OCI-LY1 (cell line): Measurements from ENCODE around the gene UBTD1.

Source experiments
- H2AFZ ChIP-seq: fragments of 200-600 bp; sonication (generic), shearing (Covaris generic); 2 replicates; pipeline ENCODE4 v1.6.0; 2014; ENCODE audit warnings: antibody characterized with exemption, mild to moderate bottlenecking, low read length
- H3F3A ChIP-seq: fragments of 200-600 bp; sonication (generic), shearing (Covaris generic); 2 replicates; pipeline ENCODE4 v1.6.0; 2014; ENCODE audit warnings: mild to moderate bottlenecking, antibody characterized with exemption, low read length, moderate library complexity; ENCODE audit not compliant: insufficient read depth
- H3K27ac ChIP-seq: fragments of 200-600 bp; sonication (generic); 2 replicates; pipeline ENCODE4 v1.5.1; 2014; ENCODE audit warnings: low read length, mixed run types, mild to moderate bottlenecking, low read depth; ENCODE audit not compliant: poor library complexity, severe bottlenecking
- H3K27me3 ChIP-seq: fragments of 200-600 bp; sonication (generic); 2 replicates; pipeline ENCODE4 v1.6.0; 2014; ENCODE audit warnings: antibody characterized with exemption, mild to moderate bottlenecking, low read length, moderate library complexity; ENCODE audit not compliant: insufficient read depth
- H3K36me3 ChIP-seq: fragments of 200-600 bp; sonication (generic); 2 replicates; pipeline ENCODE4 v1.6.1; 2014; ENCODE audit warnings: mild to moderate bottlenecking, antibody characterized with exemption, low read length, moderate library complexity, mixed read lengths; ENCODE audit not compliant: insufficient read depth
- H3K4me1 ChIP-seq: fragments of 200-600 bp; sonication (generic); 2 replicates; pipeline ENCODE4 v1.5.1; 2014; ENCODE audit warnings: mild to moderate bottlenecking, low read length, moderate library complexity; ENCODE audit not compliant: insufficient read depth, severe bottlenecking
- H3K4me2 ChIP-seq: fragments of 200-600 bp; sonication (generic), shearing (Covaris generic); 2 replicates; pipeline ENCODE4 v1.6.1; 2014; ENCODE audit warnings: low read length
- H3K4me3 ChIP-seq: fragments of 200-600 bp; sonication (generic); 2 replicates; pipeline ENCODE4 v1.5.1; 2014; ENCODE audit warnings: low read length, low read depth, mild to moderate bottlenecking, mixed read lengths; ENCODE audit not compliant: poor library complexity, severe bottlenecking
- H3K79me2 ChIP-seq: fragments of 200-600 bp; shearing (Covaris generic); 2 replicates; pipeline ENCODE4 v1.6.1; 2016; ENCODE audit warnings: mixed run types, low read length, mixed read lengths; ENCODE audit not compliant: insufficient read depth
- H3K9ac ChIP-seq: fragments of 200-600 bp; sonication (generic), shearing (Covaris generic); 2 replicates; pipeline ENCODE4 v1.6.1; 2014; ENCODE audit warnings: mild to moderate bottlenecking, low read length, mixed read lengths
- H3K9me2 ChIP-seq: fragments of 200-600 bp; sonication (generic), shearing (Covaris generic); 2 replicates; pipeline ENCODE4 v1.6.1; 2014; ENCODE audit warnings: low read depth, mild to moderate bottlenecking, low read length, mixed read lengths
- H3K9me3 ChIP-seq: fragments of 200-600 bp; shearing (Covaris generic); 2 replicates; pipeline ENCODE4 v1.6.1; 2014; ENCODE audit warnings: low read length, mixed read lengths
- H4K20me1 ChIP-seq: fragments of 200-600 bp; sonication (generic), shearing (Covaris generic); 2 replicates; pipeline ENCODE4 v1.6.0; 2016; ENCODE audit warnings: mild to moderate bottlenecking, low read length; ENCODE audit not compliant: insufficient read depth
- EZH2 ChIP-seq: fragments of 200-600 bp; sonication (generic), shearing (Covaris generic); IDR thresholded peaks from 2 replicates; pipeline ENCODE4 v1.8.0; 2017; ENCODE audit warnings: borderline replicate concordance, mixed run types, mild to moderate bottlenecking, antibody characterized with exemption, low read length, moderate library complexity, mixed read lengths
- TF ChIP-seq, protein P1 (sequence below): fragments of 200-600 bp; sonication (generic), shearing (Covaris generic); IDR thresholded peaks from 2 replicates; pipeline ENCODE4 v1.5.1; 2017; ENCODE audit warnings: mild to moderate bottlenecking, antibody characterized with exemption, low read length, moderate library complexity, mixed read lengths

UBTD1 gene

GRCh38 chr10:97481071-97481470, 17.7 kb upstream of the UBTD1 start:
- no peaks in the 10 kb centered on the region for H3F3A ChIP-seq
- peaks cover 46% of the 10 kb centered on the region for H3K36me3 ChIP-seq
- H3K9ac ChIP-seq: no peak overlapping the region
- no peaks in the 10 kb centered on the region for H3K9me3 ChIP-seq
- H3K4me3 ChIP-seq: no peak overlapping the region
- H2AFZ ChIP-seq: no peak overlapping the region
- H3K4me1 ChIP-seq: no peaks in the 10 kb centered on the region
- H3K9me2 ChIP-seq: no peaks in the 10 kb centered on the region
- H3K79me2 ChIP-seq: no peaks in the 10 kb centered on the region
- no peaks in the 10 kb centered on the region for H3K27me3 ChIP-seq
- TF ChIP-seq, protein P1, sequence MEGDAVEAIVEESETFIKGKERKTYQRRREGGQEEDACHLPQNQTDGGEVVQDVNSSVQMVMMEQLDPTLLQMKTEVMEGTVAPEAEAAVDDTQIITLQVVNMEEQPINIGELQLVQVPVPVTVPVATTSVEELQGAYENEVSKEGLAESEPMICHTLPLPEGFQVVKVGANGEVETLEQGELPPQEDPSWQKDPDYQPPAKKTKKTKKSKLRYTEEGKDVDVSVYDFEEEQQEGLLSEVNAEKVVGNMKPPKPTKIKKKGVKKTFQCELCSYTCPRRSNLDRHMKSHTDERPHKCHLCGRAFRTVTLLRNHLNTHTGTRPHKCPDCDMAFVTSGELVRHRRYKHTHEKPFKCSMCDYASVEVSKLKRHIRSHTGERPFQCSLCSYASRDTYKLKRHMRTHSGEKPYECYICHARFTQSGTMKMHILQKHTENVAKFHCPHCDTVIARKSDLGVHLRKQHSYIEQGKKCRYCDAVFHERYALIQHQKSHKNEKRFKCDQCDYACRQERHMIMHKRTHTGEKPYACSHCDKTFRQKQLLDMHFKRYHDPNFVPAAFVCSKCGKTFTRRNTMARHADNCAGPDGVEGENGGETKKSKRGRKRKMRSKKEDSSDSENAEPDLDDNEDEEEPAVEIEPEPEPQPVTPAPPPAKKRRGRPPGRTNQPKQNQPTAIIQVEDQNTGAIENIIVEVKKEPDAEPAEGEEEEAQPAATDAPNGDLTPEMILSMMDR: no peak
- no peak for TF ChIP-seq EZH2
- H3K4me2 ChIP-seq: no peak overlapping the region
- no peaks in the 10 kb centered on the region for H4K20me1 ChIP-seq
- H3K27ac ChIP-seq: no peak overlapping the region

DNA sequence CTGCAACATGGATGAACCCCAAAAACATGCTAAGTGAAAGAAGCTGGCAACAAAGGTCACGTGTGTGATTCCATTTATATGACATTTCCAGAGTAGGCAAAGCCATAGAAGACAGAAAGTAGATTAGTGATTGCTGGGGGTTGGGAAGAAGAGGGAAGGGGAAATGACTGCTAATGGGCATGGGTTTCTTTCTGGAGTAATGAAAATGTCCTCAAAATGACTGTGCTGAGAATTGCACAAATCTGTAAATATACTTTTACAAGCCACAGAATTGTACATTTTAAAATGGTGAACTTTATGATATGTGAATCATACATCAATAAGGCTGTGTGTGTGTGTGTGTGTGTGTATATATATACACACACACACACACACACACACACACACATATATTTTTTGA, 16.3 kb upstream of the UBTD1 start:
- TF ChIP-seq EZH2: no peak
- TF ChIP-seq, protein P1: no peak
- Histone ChIP-seq H4K20me1 (no peaks in the 10 kb centered on the region), H3K4me3 (no peak overlapping the region), H2AFZ (no peak overlapping the region), H3K27ac (no peak overlapping the region), H3K79me2 (no peaks in the 10 kb centered on the region), H3K4me1 (no peaks in the 10 kb centered on the region), H3K36me3 (peaks cover 34% of the 10 kb centered on the region; the same call in 1 of the 2 replicates), H3K9ac (no peak overlapping the region), H3K27me3 (no peaks in the 10 kb centered on the region), H3F3A (no peaks in the 10 kb centered on the region), H3K4me2 (no peak overlapping the region), H3K9me3 (no peaks in the 10 kb centered on the region), H3K9me2 (no peaks in the 10 kb centered on the region)

DNA sequence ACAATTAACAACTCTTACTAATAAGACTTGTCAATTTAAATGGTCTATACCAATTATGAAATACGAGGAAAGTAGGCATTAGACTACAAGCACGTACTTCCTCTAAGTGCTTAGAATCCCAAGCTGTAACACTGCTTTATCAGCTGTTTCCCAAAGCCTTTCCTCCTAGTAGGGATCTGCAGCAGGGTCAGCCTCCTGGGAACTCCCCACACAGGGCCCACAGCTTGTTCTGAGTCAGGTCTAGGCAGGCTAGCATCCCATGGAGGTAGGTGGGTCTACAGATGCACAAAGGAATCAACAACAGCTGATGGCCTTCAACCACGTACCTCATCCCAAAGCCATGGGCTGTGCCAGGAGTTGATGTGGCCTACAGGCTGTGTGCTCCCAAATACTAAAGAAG, 15.2 kb upstream of the UBTD1 start:
- Histone ChIP-seq H3K27ac (no peak overlapping the region), H3K4me3 (no peak overlapping the region), H3K9ac (no peak overlapping the region), H3K4me2 (no peak overlapping the region), H3K79me2 (0 out of 2 replicates have a peak, but pooled peaks cover 6% of the 10 kb centered on the region), H3K36me3 (peaks cover 23% of the 10 kb centered on the region; the same call in 1 of the 2 replicates), H3K9me2 (no peaks in the 10 kb centered on the region), H2AFZ (no peak overlapping the region), H3K4me1 (no peaks in the 10 kb centered on the region), H4K20me1 (no peaks in the 10 kb centered on the region), H3F3A (no peaks in the 10 kb centered on the region), H3K27me3 (no peaks in the 10 kb centered on the region), H3K9me3 (no peaks in the 10 kb centered on the region)
- TF ChIP-seq, protein P1: no peak
- TF ChIP-seq EZH2: no peak
